CD4-positive, alpha-beta T cell (primary cell): ENCODE data around the gene MRPS12. TPM values are rescaled to one million over a fixed set of nuclear protein-coding genes. Genes with fewer than 3 reads are reported as not detected.
"Not testable (repeated sequence)": the region's sequence is repeated elsewhere in the genome, so short reads cannot be mapped to it uniquely, and the experiment has no call there.

Experiments used
- ATAC-seq: fragments of 200-7000 bp; cut with Tn5 transposase; one replicate; pipeline ENCODE4 v1.10.0; 2022; ENCODE audit warnings: mild to moderate bottlenecking; ENCODE audit not compliant: poor library complexity
- CTCF ChIA-PET: fragments of 350-600 bp; sonication (Branson Sonifier 250); formaldehyde crosslinking; loops from one replicate; lab custom pipeline; 2021; ENCODE audit warnings: antibody characterized with exemption, inconsistent platforms; lab: Charles Lee
- POLR2A ChIA-PET: fragments of 350-600 bp; sonication (Branson Sonifier 250); formaldehyde crosslinking; loops from one replicate; lab custom pipeline; 2021; ENCODE audit warnings: antibody characterized with exemption, inconsistent platforms; lab: Charles Lee
- DNase-seq, 14 experiments: peaks; one replicate each; pipeline ENCODE4 v3.0.0-alpha.2; 2013 to 2020; ENCODE audit warnings: mixed read lengths in 2 of 14
- H3K27ac ChIP-seq, 2 donors: one replicate each; pipeline versions ENCODE4 v1.5.1 to v1.7.0; 2013; ENCODE audit warnings: low read length in 2 of 2, low read depth in 1 of 2, mild to moderate bottlenecking in 1 of 2
- H3K27me3 ChIP-seq, 2 experiments: 1 replicate in 1 of 2; 2 replicates in 1 of 2; pipeline versions ENCODE4 v1.6.1 to v1.7.0; 2013; ENCODE audit warnings: low read length in 2 of 2, control low read depth in 1 of 2, mild to moderate bottlenecking in 1 of 2, moderate library complexity in 1 of 2; ENCODE audit not compliant: insufficient read depth in 2 of 2, control insufficient read depth in 1 of 2
- H3K36me3 ChIP-seq: one replicate; pipeline ENCODE4 v1.6.1; 2013; ENCODE audit warnings: low read length, control low read depth; ENCODE audit not compliant: insufficient read depth
- H3K4me1 ChIP-seq: one replicate; pipeline ENCODE4 v1.6.1; 2013; ENCODE audit warnings: low read length, control low read depth; ENCODE audit not compliant: insufficient read depth
- H3K4me3 ChIP-seq: one replicate; pipeline ENCODE4 v1.5.1; 2013; ENCODE audit warnings: mild to moderate bottlenecking, low read length, moderate library complexity
- H3K9me3 ChIP-seq, 2 experiments: 1 replicate in 1 of 2; 2 replicates in 1 of 2; pipeline versions ENCODE4 v1.6.1 to v1.7.0; 2013; ENCODE audit warnings: low read length in 2 of 2, mild to moderate bottlenecking in 2 of 2, control low read depth in 1 of 2, moderate library complexity in 1 of 2; ENCODE audit not compliant: control insufficient read depth in 1 of 2, insufficient read depth in 1 of 2
- H3K27ac Mint-ChIP-seq: one replicate; pipeline ENCODE4 v1.8.0; 2020; ENCODE audit warnings: mixed read lengths
- H3K27me3 Mint-ChIP-seq: one replicate; pipeline ENCODE4 v1.8.0; 2021; ENCODE audit warnings: mixed read lengths
- H3K36me3 Mint-ChIP-seq: one replicate; pipeline ENCODE4 v1.8.0; 2021; ENCODE audit warnings: low read depth, mixed read lengths
- H3K4me1 Mint-ChIP-seq: one replicate; pipeline ENCODE4 v1.8.0; 2021; ENCODE audit warnings: low read depth, mixed read lengths
- H3K4me3 Mint-ChIP-seq: one replicate; pipeline ENCODE4 v1.8.0; 2020; ENCODE audit warnings: mild to moderate bottlenecking, mixed read lengths
- H3K9me3 Mint-ChIP-seq: one replicate; pipeline ENCODE4 v1.8.0; 2020; ENCODE audit warnings: mixed read lengths
- intact Hi-C, 2 experiments: fragments of 100-400 bp; cut with DNase I in 1 of 2; cut with micrococcal nuclease in 1 of 2; formaldehyde crosslinking; loops; one replicate each; pipeline versions ENCODE4 v1.15.1 to v1.9.0; 2023 to 2025; cut with DNase I, micrococcal nuclease
- total RNA-seq, 174 experiments: library from RNA in 2 of 174; stranded (reverse) in 2 of 174; gene quantifications; one replicate each; pipeline ENCODE4 v1.2.3 and lab custom pipeline; 2021 to 2026
- TF ChIP-seq, protein P1 (sequence below): fragments of 200-600 bp; IDR thresholded peaks from one replicate; pipeline ENCODE4 v1.8.0; 2022; ENCODE audit warnings: antibody characterized with exemption, mild to moderate bottlenecking

The MRPS12 gene
- total RNA-seq, 2 experiments from 2014 or later: 13.7 to 15.4 TPM

DNA sequence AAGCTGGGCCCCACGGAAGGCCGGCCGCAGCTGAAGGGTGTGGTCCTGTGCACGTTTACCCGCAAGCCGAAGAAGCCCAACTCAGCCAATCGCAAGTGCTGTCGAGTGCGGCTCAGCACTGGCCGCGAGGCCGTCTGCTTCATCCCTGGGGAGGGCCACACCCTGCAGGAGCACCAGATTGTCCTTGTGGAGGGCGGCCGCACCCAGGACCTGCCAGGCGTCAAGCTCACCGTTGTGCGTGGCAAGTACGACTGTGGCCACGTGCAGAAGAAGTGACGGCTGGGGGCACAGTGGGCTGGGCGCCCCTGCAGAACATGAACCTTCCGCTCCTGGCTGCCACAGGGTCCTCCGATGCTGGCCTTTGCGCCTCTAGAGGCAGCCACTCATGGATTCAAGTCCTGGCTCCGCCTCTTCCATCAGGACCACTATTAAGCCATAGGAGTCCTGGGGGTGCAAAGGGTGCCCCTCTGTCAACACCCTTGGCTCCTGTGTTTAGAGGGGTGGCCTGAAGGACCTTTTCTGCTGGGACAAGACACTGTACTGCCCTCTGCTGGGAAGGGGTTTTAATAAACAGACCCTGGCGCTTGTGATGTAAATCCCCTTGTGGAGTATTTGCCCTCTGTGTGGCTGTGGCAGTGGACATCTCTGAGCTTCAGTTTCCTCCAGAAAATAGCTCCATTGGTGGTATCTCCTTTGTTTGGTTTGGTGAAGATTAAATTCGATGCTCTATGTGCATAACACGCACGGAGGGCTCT, 1.9 kb downstream of the MRPS12 start:
- intact Hi-C loops: loop anchor here (5.0 to 10.0 kb wide), 3 partner anchors 295 to 1028 kb away; partner anchors contain the start of genes EIF3K (in 1 of the 2), MAP4K1 (in 1 of the 2), SIPA1L3 (in 1 of the 2) and WDR87 (in 1 of the 2)
- Mint-ChIP-seq H3K36me3 (peaks cover 38% of the 10 kb centered on the region), H3K4me3 (peak overlapping the region; percentile 45), H3K27ac (peak overlapping the region; percentile 67), H3K27me3 (no peaks in the 10 kb centered on the region), H3K4me1 (peaks cover 39% of the 10 kb centered on the region), H3K9me3 (no peaks in the 10 kb centered on the region)
- POLR2A ChIA-PET: interaction anchor here (1.0 to 1.4 kb wide), 2 partner anchors 8 to 33 kb away, joined by 3 read pairs; partner anchors contain the start of genes NFKBIB and SIRT2
- Histone ChIP-seq H3K27ac (no peak overlapping the region), H3K36me3 (peaks cover 22% of the 10 kb centered on the region), H3K4me1 (peaks cover 43% of the 10 kb centered on the region), H3K27me3 (no peaks in the 10 kb centered on the region), H3K9me3 (peaks cover 4 to 5% of the 10 kb centered on the region in 2 experiments), H3K4me3 (no peak overlapping the region)
- ATAC-seq: no peak
- TF ChIP-seq, protein P1, sequence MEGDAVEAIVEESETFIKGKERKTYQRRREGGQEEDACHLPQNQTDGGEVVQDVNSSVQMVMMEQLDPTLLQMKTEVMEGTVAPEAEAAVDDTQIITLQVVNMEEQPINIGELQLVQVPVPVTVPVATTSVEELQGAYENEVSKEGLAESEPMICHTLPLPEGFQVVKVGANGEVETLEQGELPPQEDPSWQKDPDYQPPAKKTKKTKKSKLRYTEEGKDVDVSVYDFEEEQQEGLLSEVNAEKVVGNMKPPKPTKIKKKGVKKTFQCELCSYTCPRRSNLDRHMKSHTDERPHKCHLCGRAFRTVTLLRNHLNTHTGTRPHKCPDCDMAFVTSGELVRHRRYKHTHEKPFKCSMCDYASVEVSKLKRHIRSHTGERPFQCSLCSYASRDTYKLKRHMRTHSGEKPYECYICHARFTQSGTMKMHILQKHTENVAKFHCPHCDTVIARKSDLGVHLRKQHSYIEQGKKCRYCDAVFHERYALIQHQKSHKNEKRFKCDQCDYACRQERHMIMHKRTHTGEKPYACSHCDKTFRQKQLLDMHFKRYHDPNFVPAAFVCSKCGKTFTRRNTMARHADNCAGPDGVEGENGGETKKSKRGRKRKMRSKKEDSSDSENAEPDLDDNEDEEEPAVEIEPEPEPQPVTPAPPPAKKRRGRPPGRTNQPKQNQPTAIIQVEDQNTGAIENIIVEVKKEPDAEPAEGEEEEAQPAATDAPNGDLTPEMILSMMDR: peak; percentile 41
- CTCF ChIA-PET: no interaction called here
- DNase-seq: peak in 7 of 14 experiments; percentile 9 to 73 (median 29)

DNA sequence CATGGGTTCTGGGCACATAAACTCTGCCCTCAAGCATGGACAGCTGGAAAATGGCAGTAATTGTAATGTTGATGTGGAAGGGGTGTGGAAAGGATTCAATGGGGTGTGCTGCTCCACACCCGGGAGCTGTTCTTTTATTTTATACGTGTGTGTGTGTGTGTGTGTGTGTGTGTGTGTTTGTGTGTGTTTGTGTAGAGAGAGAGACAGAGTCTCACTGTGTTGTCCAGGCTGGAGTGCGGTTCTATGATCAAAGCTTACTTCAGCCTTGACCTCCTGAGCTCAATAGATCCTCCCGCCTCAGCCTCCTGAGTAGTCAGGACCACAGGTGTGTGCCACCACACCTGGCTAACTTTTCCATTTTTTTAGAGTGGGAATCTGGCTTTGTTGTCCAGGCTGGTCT, 2.8 kb downstream of the MRPS12 start:
- H3K4me1 ChIP-seq: peaks cover 38% of the 10 kb centered on the region
- no peaks in the 10 kb centered on the region for H3K9me3 Mint-ChIP-seq
- intact Hi-C loops: loop anchor here (5.0 to 10.0 kb wide), 3 partner anchors 296 to 1029 kb away; partner anchors contain the start of genes EIF3K (in 1 of the 2), MAP4K1 (in 1 of the 2), SIPA1L3 (in 1 of the 2) and WDR87 (in 1 of the 2)
- peaks cover 36% of the 10 kb centered on the region for H3K36me3 Mint-ChIP-seq
- H3K27me3 ChIP-seq: no peaks in the 10 kb centered on the region
- ChIA-PET POLR2A (interaction anchor here (1.0 to 1.4 kb wide), 2 partner anchors 9 to 34 kb away, joined by 3 read pairs; partner anchors contain the start of genes NFKBIB and SIRT2), CTCF (no interaction called here)
- H3K36me3 ChIP-seq: peaks cover 21% of the 10 kb centered on the region
- H3K27ac Mint-ChIP-seq: no peak overlapping the region
- ATAC-seq (no peak), DNase-seq (no peak)
- H3K27me3 Mint-ChIP-seq: no peaks in the 10 kb centered on the region
- H3K4me3 Mint-ChIP-seq: no peak overlapping the region
- TF ChIP-seq, protein P1: no peak
- H3K4me1 Mint-ChIP-seq: peaks cover 36% of the 10 kb centered on the region
- no peak overlapping the region for H3K4me3 ChIP-seq
- H3K27ac ChIP-seq: no peak overlapping the region
- H3K9me3 ChIP-seq: peaks cover 4 to 5% of the 10 kb centered on the region in 2 experiments

DNA sequence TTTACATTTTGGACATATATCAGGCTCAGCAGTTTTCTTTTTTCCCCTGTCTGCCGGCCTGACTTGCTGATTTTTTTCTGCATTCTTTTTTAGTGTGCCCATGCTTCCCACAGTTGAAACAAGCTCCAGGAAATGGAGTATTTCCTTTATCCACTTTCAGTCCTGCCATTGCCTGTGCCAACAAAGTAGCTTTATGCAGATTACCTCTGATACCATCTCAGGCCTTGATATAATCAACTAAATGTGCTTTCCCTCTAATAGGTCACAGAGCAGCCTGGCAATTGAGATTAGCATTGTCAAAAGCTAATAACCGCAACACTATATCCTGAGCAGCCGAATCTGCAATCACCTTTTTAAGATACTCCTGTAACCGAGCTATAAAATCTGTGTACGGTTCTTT, 9.2 kb downstream of the MRPS12 start:
- CTCF ChIA-PET: interaction anchor here (1.6 kb wide), 1 partner anchor 10 kb away, joined by 6 read pairs; the partner anchor contains the start of genes MRPS12 and SARS2
- intact Hi-C loops: loop anchor here in 1 of 2 experiments (10.0 kb wide), 1 partner anchor 1035 kb away; the partner anchor contains the start of genes SIPA1L3 and WDR87
- Mint-ChIP-seq H3K27me3 (no peaks in the 10 kb centered on the region), H3K4me1 (peaks cover 27% of the 10 kb centered on the region), H3K4me3 (no peak overlapping the region), H3K9me3 (no peaks in the 10 kb centered on the region), H3K36me3 (peaks cover 2% of the 10 kb centered on the region), H3K27ac (no peak overlapping the region)
- no peak overlapping the region for H3K27ac ChIP-seq
- DNase-seq (no peak), ATAC-seq (no peak)
- peaks cover 2 to 5% of the 10 kb centered on the region in 2 experiments for H3K9me3 ChIP-seq
- H3K27me3 ChIP-seq: no peaks in the 10 kb centered on the region
- TF ChIP-seq, protein P1: no peak
- no peak overlapping the region for H3K4me3 ChIP-seq
- H3K4me1 ChIP-seq: peaks cover 10% of the 10 kb centered on the region
- POLR2A ChIA-PET: no interaction called here
- no peaks in the 10 kb centered on the region for H3K36me3 ChIP-seq

DNA sequence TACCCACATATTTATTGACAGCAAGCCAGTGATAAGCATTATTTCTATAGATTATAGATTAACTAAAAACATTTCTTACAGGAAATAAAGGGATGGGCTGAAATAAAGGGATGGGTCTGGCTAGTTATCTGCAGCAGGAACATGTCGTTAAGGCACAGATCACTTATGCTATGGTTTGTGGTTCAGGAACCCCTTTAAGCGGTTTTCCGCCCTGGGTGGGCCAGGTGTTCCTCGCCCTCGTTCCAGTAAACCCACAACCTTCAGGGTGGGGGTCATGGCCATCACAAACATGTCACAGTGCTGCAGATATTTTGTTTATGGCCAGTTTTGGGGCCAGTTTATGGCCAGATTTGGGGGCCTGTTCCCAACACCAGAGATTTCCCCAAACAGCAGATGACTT, 10.7 kb downstream of the MRPS12 start:
- H3K27ac Mint-ChIP-seq, ATAC-seq, DNase-seq, H3K27me3 ChIP-seq, H3K4me3 ChIP-seq, H3K36me3 ChIP-seq, H3K9me3 Mint-ChIP-seq, H3K9me3 ChIP-seq, H3K27me3 Mint-ChIP-seq, CTCF ChIA-PET, POLR2A ChIA-PET, H3K4me3 Mint-ChIP-seq, H3K36me3 Mint-ChIP-seq, H3K27ac ChIP-seq, intact Hi-C loops: not testable (repeated sequence)
- H3K4me1 ChIP-seq: peaks cover 10% of the 10 kb centered on the region
- H3K4me1 Mint-ChIP-seq: peaks cover 27% of the 10 kb centered on the region
